ENCODE measurements around the gene FAXDC2. TPM values are rescaled to one million over a fixed set of nuclear protein-coding genes. Genes with fewer than 3 reads are reported as not detected.

The FAXDC2 gene
- polyA plus RNA-seq, 4 donors = 33.3 to 40.5 (median 38.9) TPM

DNA sequence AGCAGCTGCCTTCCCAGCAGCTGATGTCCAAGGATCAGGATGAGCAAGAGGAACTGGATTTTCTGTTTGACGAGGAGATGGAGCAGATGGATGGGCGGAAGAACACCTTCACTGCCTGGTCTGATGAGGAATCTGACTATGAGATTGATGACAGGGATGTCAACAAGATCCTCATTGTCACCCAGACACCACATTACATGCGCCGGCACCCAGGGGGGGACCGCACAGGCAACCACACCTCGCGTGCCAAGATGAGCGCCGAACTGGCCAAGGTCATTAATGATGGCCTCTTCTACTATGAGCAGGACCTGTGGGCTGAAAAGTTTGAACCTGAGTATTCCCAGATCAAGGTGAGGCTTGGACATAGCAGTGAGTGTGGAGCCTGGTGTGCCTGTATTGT lies 48.4 kb downstream of the FAXDC2 start:
- DNase-seq (ENCODE audit: low read depth in 4 of 4, low spot score in 3 of 4) = no peak

DNA sequence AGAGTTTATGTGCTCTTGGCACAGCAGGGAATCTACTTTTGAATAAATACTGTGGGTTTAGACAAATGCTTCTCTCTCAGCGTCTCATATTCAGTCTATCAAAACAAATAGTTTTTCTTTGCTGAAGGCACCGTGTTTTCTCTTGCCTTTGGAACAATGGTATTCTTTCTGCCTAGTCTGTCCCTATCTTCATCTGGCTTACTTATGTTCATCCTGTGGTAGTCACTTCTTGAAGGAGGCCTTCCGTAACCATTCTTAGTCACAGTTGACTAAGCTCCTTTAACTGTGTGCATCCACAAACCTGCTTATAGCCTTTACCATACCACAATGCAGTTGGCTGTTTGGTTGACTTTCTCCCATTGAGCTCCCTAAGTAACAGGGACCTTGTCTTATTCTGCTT lies 49.3 kb downstream of the FAXDC2 start:
- no peak for DNase-seq (ENCODE audit: low read depth in 4 of 4, low spot score in 3 of 4)

DNA sequence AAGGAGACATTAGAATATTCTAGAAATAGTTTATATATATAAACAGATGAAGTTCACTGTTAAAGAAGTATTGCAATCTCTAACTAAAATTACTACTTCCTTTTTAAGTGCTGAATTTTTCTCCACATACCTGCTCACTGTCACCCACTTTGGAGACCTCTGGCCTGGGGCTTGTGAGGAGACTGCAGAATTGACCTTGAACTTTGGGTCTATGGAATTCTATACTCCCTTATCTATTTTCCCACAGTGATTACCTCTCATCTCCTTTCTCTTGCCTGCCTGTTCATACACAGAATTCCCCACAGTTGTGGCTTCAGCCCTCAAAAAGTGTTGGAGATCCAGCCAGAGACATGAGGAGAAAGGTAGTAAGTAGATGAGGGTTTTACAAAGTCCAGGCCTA lies 49.8 kb downstream of the FAXDC2 start:
- no peak for DNase-seq (ENCODE audit: low read depth in 4 of 4, low spot score in 3 of 4)

DNA sequence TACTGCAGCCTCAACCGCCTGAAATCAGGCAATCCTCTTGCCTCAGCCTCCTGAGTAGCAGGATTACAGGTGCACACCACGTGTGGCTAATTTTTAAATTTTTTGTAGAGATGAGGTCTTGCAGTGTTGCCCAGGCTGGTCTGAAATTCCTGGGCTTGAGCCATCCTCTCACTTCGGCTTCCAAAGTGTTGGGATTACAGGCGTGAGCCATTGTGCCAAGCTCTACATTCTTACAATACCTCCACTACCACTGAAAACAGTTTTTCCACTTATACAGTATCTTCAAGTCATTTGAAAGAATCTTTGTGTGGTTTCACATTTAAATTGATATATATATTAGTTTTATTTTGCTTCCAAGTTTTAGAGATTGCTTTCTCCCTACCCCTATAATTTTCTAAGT lies 52.6 kb downstream of the FAXDC2 start:
- no peak for DNase-seq (ENCODE audit: low read depth in 4 of 4, low spot score in 3 of 4)

DNA sequence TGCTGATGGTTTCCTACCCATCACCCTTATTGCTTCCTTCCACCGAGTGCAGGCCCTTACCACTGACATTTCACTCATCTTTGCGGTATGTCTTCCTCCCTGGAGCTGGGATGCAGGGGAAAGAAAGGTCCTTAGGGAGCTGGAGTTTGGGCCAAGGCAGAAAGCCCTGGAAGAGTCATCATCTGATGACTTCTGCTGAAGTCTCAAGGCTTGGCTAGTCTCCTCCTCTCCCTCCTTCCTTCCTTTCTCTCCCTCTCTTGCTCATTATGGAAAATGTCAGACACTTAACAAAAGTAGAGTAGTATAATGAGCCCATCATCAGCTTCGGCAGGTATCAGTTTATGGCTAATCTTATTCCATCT lies 55.2 kb downstream of the FAXDC2 start:
- no peak for DNase-seq (ENCODE audit: low read depth in 4 of 4, low spot score in 3 of 4)

DNA sequence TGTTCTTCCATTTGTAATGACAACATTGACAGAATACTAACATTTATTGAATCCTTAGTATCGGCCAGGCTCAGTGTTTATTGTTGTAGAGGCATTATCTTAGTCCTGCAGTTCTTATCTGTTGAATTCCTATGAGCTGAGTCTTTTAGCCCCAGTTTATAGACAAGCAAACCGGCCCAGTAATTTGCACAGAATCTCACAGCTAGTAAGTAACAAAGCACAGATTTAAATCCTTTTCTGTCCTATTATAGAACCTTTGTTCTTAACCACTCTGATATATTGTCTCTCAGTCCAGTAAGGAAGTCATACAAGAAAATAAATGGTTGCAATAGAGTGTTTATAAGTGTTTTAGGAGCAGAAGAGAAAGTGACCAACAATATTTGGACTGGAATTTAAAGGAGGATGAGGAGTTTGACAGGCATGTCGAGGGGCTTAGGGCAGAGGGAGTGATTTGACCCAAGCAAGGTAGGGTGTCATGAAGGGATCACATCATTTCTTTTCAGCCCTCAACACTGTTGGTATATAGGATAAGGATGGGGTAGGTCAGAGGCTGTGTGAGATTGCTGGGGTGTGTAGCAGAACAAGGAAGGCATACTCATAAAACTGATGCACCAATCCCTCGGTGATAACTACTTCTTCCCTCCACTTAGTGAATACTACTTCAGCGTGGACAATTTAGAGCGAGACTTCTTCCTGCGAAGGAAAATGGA lies 55.7 kb downstream of the FAXDC2 start:
- no peak for DNase-seq (ENCODE audit: low read depth in 4 of 4, low spot score in 3 of 4)

DNA sequence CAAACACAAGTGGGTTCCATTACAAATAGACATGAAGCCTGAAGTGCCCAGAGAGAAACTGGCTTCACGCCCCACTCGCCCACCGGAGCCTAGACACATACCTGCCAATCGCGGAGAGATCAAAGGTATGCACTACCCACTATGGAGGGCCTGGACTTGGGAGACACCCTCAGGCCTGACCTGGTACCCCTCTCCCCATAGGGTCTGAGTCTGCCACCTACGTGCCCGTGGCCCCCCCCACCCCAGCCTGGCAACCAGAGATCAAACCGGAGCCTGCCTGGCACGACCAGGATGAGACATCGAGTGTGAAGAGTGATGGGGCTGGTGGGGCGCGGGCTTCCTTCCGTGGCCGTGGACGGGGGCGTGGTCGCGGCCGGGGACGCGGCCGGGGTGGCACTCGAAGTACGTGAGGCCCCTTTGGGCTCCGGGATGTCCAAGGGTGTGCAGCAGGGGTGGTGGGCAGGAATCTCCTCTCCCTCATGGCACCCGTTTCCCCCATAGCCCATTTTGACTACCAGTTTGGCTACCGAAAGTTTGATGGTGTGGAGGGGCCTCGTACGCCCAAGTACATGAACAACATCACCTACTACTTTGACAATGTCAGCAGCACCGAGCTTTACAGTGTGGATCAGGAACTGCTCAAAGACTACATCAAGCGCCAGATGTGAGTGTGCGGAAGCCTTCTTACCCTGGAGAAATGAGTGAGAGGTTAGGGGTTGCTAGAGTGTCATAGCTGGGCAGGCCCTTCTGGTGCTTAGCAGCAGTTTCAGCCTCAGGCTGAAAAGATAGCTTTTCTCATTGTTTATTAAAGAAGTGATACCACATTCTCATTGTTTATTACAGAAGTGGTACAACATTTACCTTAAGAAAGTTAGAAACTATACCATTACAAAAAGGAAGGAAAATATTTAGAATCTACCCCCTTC lies 56.5 kb downstream of the FAXDC2 start:
- no peak for DNase-seq (ENCODE audit: low read depth in 4 of 4, low spot score in 3 of 4)

DNA sequence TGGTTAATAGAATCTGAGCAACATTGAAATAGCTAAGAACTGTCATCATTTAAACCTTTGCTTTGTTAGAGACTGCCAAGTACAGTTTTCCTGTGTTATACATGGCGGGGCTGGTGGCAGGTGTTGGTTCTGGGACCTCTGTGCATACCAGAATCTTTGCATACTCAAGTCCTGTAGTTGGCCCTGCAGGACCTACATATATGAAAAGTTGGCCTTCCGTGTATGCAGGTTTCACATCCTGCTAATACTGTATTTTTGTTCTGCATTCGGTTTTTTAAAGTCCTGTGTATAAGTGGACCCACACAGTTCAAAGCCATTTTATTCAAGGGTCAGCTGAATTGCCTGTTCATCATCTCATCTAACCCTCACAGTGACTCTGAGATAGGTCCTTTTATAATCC lies 58.9 kb downstream of the FAXDC2 start:
- DNase-seq (ENCODE audit: low read depth in 4 of 4, low spot score in 3 of 4) = no peak

DNA sequence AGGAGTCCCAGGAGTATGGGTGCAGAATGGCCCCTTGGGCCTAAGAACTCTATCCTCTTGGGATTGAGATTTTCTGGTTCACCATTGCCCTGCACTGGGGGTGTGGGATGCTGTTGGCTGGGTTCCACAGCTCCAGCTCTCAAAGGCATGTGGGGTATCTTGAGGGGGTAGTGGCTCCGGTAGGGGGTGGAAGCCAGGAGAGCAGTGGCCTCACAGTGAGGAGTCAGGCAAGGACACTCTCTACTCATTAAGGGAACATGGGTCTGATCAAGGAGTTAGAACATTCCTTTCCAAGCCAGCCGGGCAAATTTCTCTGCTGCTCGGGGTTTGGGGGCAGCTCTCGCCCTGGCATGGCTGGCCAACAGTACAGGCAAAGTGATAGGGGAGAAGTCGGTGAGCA lies 62.2 kb downstream of the FAXDC2 start:
- DNase-seq (ENCODE audit: low read depth in 4 of 4, low spot score in 3 of 4) = no peak

DNA sequence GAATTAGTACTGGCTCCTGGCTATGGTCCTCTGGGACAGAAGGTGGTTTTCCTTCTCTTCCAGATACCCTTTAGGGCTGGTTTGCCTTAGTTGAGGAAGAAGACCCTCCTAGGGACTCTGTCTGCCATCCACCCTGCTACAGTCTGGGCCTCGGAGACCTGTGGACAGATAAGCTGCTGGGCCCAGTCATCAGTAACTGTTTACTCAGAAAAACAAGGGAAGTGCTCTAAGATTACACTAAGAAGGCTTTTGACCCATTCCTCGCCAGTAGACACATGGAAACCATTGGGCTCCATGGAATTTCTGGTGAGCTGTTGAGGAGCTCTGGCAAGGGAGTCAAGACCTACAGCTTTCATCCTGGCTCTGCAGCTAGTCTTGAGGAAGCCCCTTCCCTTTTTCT lies 64.0 kb downstream of the FAXDC2 start:
- no peak for DNase-seq (ENCODE audit: low read depth in 4 of 4, low spot score in 3 of 4)

DNA sequence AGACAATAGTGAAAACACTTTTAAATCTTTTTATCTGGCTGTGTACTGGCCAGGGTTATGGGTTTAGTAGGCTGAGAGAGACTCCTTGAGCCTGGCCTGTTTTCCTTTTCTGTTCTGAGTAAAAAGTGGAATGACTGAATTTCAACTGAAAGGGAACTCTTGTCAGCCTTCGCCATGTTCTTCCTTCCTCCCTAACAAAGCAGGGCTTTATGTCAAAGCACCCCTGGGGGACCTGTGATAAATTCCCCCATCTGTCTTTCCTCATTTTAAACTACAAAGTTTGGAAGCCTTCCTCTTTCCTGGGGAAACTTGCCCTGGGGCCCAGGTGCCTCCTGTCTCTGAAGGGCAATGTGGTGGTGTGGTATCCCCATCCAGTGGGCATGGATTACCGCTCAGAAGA lies 65.5 kb downstream of the FAXDC2 start:
- DNase-seq (ENCODE audit: low read depth in 4 of 4, low spot score in 3 of 4) = no peak

DNA sequence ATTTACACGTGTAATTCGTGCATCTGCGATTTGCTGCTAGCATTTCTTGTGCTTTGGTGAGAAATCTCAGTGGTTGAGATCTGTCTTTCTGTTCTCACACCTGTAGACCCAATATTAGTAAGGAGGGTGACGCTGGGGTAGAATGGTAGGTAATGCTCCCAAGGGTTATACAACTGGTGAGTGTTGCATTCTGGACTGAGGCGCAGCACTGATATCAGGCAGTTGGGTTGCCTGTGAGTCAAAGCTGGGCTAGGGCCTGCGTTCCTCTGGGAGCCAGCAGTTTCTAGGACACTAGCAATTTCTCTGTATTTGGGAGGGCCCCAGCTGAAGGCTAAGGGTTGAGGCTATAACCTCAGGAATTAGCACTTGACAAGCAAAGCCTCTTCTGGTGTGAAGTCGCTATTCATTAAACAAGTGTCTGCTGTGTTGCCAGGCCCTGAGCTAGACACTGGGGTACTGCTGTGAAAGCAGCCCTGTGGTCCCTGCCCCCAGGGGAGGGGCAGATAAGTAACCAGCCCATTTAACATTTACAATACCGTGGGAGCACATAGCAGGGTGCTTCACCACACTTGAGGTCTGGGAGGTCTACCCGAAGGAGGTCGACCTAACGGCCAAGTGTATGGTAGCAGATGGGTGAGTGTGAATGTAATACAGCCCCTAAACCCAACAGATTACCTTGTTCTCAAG lies 66.5 kb downstream of the FAXDC2 start:
- DNase-seq (ENCODE audit: low read depth in 4 of 4, low spot score in 3 of 4) = no peak

DNA sequence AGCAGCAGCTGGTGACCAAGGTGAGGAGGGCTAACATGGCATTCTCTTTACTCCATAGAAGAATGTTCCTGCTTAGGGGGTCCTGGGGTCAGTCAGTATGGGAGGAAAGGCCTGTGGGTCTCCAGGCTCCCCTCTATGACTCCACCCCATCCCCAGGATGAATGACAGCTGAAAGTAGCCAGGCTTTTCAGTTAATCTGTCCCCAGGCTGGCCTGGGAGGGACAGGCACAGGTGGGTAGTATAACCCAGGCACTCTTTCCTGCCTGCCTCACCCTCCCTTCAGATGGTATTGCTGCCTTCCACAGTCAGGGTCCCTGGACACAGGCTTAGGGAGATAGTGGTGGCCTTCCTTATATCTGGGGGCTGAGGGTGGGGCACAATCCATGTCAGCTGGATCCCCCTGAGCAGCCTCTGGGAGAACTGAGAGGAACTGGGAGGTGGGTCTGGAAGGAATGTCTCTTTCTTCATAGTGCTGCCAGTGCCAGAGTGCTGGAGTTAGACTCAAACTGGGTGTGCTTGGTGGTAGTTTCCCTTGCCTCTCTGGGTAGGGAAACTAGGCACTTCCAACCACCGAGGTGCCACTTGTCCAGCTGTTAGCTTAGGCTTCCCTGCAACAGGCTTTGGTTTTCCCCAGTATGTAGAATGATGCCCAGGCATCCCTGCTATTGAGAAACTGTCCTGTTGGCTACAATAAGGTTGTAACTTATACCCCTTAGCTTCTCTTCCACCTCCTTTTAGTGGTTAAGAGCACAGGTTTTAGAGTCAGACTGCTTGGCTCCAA lies 67.4 kb downstream of the FAXDC2 start:
- no peak for DNase-seq (ENCODE audit: low read depth in 4 of 4, low spot score in 3 of 4)

DNA sequence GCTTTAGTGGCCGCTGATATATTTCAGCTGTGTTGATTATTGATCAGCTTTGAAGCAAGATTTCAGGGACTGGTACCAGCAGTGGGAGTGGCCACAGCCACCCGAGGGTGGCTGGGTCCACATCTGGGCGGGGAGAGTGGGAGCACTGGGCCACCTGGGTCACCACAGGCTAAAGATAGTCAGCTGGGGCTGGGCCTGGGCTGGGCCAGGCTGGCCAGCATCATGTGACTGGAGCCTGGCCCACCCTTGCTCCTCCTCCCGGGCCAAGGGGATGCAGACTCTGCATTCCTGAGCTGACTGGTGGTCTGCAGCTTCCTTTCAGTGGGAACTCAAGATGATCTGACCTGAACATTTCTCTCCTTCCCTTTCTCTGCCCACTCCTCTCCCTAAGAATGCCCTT lies 68.1 kb downstream of the FAXDC2 start:
- no peak for DNase-seq (ENCODE audit: low read depth in 4 of 4, low spot score in 3 of 4)

DNA sequence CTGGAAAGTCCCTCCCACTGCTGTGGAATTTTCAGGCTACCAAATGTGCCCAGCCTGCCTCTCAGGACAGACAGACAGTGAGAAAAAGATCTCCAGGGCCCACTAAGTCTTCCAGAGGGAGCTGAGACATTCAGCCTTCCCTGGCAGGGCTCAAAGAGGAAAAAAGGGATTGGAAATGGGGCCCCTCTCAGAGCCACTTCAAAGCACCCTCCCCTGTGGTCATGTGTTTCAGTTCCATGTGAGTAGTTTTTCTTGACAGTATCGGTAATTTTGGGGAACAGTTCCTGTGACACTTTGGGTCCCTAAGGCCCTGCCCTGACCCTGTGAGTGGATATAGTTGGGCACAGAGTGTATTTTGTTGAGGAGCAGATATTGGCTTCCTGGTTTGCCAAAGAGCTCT lies 70.3 kb downstream of the FAXDC2 start:
- DNase-seq (ENCODE audit: low read depth in 4 of 4, low spot score in 3 of 4) = no peak

DNA sequence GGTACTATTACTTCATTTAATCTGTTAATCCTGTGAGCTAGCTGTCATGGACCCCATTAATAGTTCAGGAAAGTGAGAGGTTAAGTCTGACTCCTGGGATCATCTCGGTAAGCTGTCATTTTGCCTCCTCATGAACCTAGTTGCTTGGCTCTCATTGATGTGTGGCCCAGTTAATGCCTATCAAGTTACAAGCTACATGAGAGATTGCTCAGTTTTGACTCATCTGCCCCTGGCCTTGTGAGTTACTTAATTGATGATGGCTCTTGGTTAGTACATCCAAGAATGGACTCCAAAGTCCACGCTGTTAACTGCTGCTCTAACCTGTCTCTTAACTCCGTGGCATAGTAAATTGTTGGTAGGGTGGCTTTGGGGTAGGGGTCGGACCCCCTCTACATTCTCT lies 71.3 kb downstream of the FAXDC2 start:
- DNase-seq (ENCODE audit: low read depth in 4 of 4, low spot score in 3 of 4) = no peak

DNA sequence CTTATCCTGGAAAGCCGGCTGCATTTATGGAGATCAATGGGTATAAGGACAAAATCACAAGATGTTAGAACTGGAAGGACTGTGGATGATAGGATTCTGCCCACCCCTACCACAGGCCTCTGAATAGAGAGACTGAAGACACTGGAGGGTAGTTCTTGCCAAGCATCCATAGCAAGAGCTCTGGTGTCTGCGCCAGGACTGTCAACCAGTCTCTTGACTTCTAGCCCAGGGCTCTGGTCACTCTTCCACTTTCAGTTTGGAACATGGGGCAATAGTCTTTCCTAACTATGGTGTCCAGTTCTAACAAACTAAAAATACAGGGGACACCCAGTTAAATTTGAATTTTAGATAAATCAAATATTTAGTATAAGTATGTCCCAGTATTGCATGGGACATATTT lies 71.9 kb downstream of the FAXDC2 start:
- no peak for DNase-seq (ENCODE audit: low read depth in 4 of 4, low spot score in 3 of 4)

DNA sequence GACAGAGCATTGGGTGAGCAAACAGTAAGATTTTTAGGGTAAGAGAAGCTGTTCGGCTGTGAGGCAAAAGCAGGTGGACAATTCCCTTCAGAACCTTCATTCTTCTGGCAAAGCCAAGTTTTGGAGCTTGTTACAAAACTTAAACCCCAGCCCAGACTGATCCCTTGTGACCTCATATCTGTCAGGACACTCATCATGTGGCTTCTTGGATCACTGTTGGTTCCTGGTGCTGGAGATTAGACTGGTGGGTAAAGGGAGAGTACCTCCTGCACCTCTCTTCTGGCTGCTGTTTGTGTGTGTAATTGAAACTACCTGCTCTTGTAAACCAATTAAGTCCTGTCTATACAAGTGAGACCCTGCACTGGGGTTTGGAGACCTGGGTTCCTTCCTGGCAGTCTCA lies 74.2 kb downstream of the FAXDC2 start:
- no peak for DNase-seq (ENCODE audit: low read depth in 4 of 4, low spot score in 3 of 4)

DNA sequence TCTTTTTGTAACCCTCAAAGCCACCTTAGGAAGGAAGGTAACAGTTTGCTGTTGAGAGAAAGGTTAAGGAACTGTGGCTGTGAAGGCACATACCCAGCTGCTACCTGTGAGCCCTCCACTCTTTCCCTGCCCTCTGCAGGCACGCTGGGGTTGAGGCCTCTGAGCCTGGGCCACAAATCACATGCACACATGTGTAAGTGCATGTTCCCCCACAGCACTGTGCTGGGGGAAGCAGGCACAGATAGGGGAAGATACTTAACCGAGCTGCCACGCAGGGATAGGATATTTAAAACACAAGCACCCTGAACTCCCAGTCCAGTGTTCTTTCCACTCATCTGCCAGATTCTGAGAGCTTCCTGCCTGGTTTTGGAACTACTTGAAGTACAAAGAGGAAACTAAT lies 77.1 kb downstream of the FAXDC2 start:
- DNase-seq (ENCODE audit: low read depth in 4 of 4, low spot score in 3 of 4) = no peak

DNA sequence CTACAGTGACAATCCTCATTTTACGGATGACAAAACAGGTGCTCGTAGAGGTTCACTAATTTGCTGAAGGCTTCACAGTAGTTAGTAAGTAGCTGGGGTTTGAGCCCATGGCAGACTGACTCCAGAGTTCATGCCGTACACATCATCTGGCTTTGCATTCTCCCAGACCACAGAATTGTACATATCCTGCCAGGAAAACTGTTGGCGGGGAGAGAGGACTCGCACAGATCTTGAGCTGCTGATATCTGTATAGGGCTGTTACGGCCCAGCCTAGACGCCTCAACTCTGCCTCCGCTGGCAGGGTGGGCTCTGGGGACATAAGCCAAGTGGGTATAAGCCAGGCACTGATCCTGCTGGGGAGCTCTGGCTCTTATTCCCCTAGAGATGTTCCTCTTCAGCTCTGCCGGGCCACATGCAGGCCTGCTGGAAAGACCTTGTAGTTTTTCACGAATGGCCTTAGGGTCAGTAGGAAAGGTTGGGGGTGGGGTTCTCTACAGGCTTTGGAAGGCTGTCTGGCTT lies 79.0 kb downstream of the FAXDC2 start:
- DNase-seq (ENCODE audit: low read depth in 4 of 4, low spot score in 3 of 4) = no peak

DNA sequence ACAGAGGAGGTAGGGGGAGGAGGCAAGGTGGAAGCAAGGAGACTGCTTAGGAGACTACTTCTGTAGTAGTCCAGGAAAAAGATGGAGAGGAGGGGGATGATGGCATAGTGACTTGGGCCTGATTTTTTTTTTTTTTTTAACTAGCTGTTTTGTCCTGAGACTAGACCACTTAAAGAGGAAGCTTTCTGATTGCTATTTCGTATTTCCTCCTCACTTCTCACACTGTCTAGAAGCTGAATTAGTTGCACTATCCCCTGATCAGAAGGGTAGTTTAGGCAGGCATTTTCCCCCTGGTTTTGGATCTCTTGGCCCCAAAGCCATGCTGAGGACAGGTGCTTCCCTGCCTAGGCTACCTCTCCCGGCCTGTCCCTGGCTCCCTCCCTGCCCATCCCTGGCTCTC lies 80.3 kb downstream of the FAXDC2 start:
- no peak for DNase-seq (ENCODE audit: low read depth in 4 of 4, low spot score in 3 of 4)
